Panc1 (cell line): ENCODE measurements around the gene KCNK2.

Experiments
- CTCF ChIP-seq: fragments of 450-650 bp; IDR thresholded peaks from 2 replicates; pipeline ENCODE4 v1.5.1; 2017; ENCODE audit warnings: mild to moderate bottlenecking
- POLR2AphosphoS5 ChIP-seq: IDR thresholded peaks from 2 replicates; pipeline ENCODE4 v1.6.1; 2012; ENCODE audit warnings: mild to moderate bottlenecking, low read depth, low read length, moderate library complexity
- SIN3A ChIP-seq: IDR thresholded peaks from 2 replicates; pipeline ENCODE4 v1.6.1; 2012; ENCODE audit warnings: low read depth, mild to moderate bottlenecking, low read length, moderate library complexity, borderline replicate concordance; ENCODE audit not compliant: insufficient read depth
- TCF7L2 ChIP-seq: IDR thresholded peaks from 2 replicates; pipeline ENCODE4 v1.6.1; 2011; ENCODE audit warnings: mild to moderate bottlenecking, low read depth, low read length, inconsistent platforms

- TF ChIP-seq CTCF (no peak), TCF7L2 (no peak), SIN3A (no peak), POLR2AphosphoS5 (no peak)
Measured at GRCh38 chr1:215113776-215114153, 31.2 kb downstream of the KCNK2 start.
